Activated T-cell treated with anti-CD3 and anti-CD28 coated beads for 1 hour (primary cell): ENCODE measurements around the gene MYBBP1A.

ENCODE experiments used
- DNase-seq: peaks from one replicate; pipeline ENCODE4 v3.0.0-alpha.2; 2020; ENCODE audit warnings: low read depth

MYBBP1A gene

GRCh38 chr17:4572131-4572530 lies 16.9 kb upstream of the MYBBP1A start:
- no peak for DNase-seq

GRCh38 chr17:4569591-4569990 lies 14.4 kb upstream of the MYBBP1A start:
- no peak for DNase-seq

- DNase-seq, result no peak
Observed at GRCh38 chr17:4566785-4567184, 11.6 kb upstream of the MYBBP1A start.

- peak; percentile 29 for DNase-seq
Observed at GRCh38 chr17:4565209-4566141, 10.3 kb upstream of the MYBBP1A start.

- no peak for DNase-seq
Observed at GRCh38 chr17:4562015-4562969, 7.1 kb upstream of the MYBBP1A start.

GRCh38 chr17:4560837-4561256 lies 5.7 kb upstream of the MYBBP1A start:
- DNase-seq, result no peak

GRCh38 chr17:4560421-4560820 lies 5.2 kb upstream of the MYBBP1A start, which contains the start of gene GGT6:
Gene GGT6 (minus strand): TSS chr17:4560577. CDS start chr17:4560521, 56 bp downstream.
- no peak for DNase-seq

- DNase-seq, result no peak
Observed at GRCh38 chr17:4559966-4560365, 4.8 kb upstream of the MYBBP1A start.

- no peak for DNase-seq
Observed at GRCh38 chr17:4559139-4559791, 4.1 kb upstream of the MYBBP1A start.

GRCh38 chr17:4558347-4558971 lies 3.3 kb upstream of the MYBBP1A start:
- DNase-seq, result no peak

- DNase-seq, result no peak
Observed at GRCh38 chr17:4557626-4558346, 2.6 kb upstream of the MYBBP1A start.

GRCh38 chr17:4556996-4557395 lies 1.8 kb upstream of the MYBBP1A start:
- no peak for DNase-seq

GRCh38 chr17:4555873-4556759 lies 932 bp upstream of the MYBBP1A start:
- DNase-seq, result no peak

- no peak for DNase-seq
Observed at GRCh38 chr17:4554441-4554996, 665 bp downstream of the MYBBP1A start.

GRCh38 chr17:4553669-4554068 lies 1.5 kb downstream of the MYBBP1A start:
- DNase-seq, result no peak

- no peak for DNase-seq
Observed at GRCh38 chr17:4551796-4552525, 3.2 kb downstream of the MYBBP1A start.

- no peak for DNase-seq
Observed at GRCh38 chr17:4551141-4551540, 4.0 kb downstream of the MYBBP1A start.

- DNase-seq, result no peak
Observed at GRCh38 chr17:4550534-4551039, 4.6 kb downstream of the MYBBP1A start.
